NCI-H1048 (cell line): ENCODE data around the gene NCAPH2.

Source experiments
- DNase-seq: peaks from one replicate; lab custom pipeline; 2025; lab: John Stamatoyannopoulos, UW

The NCAPH2 gene

DNA sequence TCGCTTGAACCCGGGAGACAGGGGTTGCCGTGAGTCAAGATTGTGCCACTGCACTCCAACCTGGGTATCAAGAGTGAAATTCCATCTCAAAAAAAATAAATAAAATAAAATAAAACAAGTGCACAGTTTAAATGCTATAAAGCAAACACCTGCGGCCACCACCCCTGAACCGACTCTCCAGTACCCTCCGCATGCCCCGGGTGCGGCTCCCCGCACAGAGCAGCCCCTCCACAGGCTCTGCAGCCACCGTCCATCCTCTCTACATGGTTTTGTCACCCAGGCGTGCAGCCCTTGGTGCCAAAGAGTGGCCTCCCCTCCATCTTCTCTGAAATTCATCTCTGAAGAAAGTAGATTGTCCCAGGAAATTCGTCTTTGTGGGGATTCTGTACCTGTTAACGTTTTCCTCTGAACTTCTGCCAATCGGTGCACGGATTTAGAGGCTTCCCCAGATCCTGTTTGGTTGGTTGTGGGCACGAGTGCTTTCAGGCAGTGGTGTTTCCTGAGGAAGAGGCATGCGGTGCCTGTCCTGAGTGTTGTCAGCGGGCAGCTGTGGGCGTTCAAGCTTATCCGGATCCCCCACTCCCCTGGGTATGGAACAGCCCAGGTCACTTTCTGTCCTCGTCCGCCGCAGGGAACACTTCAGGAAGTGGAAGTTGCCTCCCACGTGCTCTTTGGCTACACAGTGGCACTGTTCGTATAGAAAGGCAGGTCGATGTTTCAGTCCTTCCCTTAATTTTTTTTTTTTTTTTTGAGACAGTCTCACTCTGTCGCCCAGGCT lies 17.3 kb upstream of the NCAPH2 start:
- DNase-seq: no peak

DNA sequence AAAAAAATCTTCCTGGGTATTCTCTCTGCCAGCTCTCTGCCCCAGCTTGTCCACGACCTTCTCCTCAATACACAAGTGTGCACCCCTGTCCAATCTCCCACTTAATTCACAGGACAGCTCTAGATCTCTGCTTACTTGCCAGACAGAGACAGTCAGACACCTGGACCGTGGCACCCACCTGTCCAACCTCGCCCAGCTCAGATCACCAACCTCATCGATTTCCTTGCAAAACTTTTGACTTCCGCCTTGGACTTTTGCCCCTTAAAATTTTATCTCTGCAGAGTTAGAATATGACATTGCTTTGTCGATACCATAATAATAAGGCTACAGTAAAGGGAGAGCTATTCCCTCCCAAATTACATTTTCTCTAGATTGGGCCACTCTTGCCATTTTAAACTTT lies 10.9 kb upstream of the NCAPH2 start:
- DNase-seq: no peak

DNA sequence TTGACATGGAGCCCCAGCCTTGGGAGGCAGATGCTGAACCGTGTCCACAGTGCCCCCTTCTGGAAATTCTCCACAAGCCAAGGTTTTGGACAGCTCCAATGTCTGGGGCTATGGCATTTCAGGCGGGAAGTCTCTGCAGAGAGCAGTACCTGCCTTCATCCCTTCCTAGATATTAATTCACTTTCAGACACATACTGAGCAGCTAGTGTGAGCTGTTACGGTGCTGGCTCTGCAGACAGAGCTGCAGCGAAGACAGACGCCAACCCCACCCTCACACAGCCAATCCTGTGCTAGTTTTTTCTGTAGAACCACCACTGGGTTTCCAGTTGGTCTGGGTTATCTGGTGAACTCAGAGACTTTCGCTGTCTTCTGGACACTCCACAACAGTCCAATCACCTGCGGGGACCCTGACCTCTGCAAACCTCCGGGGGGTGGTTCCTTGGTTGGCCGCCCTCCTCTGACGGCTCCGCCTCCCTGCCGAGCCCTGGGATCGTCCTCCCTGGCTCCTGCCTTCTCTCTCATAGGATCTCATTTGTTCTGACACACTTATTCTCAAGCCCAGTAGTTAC lies 9.6 kb upstream of the NCAPH2 start:
- peak; percentile 48 for DNase-seq

DNA sequence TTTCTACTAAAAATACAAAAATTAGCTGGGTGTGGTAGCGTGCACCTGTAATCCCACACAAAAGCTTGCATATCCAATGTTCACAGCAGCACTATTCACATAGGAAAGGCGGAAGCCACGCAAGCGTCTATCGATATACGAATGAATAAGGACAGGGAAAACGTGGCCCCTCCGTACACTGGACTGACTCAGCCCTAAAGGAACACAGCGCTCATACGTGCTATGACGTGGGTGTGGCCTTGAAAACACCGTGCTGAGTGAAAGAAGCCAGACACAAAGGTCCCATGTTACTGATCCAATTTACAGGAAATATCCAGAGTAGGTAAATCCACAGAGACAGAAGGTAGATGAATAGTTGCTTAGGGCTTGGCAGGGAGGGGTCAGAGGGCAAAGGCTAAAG lies 7.6 kb upstream of the NCAPH2 start:
- no peak for DNase-seq

DNA sequence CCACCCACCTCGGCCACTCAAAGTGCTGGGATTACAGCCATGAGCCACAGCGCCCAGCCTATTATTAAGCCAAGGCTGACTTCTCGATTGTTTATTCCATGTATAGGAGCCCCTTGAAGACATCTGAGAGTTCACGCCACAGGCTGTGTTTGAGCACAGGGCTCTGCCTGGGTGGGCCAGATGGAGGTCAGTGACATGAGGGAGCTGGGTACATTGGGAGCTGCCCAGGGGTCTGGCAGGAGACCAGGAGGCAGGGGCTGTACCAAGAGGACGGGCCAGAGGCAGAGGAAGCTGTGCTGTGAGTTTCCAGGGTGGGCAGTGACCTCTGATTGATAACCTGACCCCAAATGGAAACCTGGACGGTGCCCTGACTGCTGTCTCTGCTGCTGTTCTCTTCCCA lies 5.9 kb upstream of the NCAPH2 start:
- no peak for DNase-seq

DNA sequence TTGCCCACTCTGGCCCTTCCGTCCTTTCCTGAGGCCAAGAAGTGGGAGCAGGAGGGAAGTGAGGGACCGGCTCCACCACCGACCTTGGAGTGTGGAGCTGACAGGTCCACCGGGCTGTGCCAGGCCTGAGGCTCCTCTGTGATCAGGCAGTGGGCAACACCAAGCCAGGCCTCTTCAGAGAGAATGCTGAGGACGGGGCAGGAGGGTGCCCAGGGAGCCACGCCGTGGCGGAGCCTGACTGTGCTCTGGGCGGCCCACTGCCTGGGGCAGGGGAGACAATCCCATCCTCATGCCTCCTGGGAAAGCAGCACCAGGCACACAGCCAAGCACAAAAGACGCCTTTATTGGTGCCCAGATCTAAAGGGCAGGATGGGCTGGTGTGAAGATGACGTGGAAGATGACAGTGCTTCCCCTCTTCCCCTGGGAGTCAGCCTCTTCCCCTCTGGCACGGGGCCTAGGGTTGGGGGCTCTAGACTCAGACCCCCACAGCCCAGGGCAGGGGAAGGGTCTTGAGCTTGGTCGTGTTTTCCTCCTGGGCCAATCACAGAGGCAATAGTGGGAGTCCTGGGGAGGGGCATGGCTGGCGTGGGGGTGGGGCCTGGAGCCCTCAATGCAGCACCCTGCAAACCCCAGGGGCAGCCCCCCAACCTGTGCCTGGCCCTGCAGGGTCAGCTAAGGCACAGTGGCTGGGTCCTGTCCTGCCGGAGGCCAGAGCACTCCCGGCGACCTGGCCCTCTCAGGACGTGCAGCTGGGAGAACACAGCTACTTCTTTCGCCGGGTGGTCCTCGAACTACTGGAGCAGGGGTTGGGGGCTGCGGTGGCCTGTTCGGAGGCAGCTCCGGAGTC lies 5.2 kb upstream of the NCAPH2 start:
- DNase-seq: no peak

DNA sequence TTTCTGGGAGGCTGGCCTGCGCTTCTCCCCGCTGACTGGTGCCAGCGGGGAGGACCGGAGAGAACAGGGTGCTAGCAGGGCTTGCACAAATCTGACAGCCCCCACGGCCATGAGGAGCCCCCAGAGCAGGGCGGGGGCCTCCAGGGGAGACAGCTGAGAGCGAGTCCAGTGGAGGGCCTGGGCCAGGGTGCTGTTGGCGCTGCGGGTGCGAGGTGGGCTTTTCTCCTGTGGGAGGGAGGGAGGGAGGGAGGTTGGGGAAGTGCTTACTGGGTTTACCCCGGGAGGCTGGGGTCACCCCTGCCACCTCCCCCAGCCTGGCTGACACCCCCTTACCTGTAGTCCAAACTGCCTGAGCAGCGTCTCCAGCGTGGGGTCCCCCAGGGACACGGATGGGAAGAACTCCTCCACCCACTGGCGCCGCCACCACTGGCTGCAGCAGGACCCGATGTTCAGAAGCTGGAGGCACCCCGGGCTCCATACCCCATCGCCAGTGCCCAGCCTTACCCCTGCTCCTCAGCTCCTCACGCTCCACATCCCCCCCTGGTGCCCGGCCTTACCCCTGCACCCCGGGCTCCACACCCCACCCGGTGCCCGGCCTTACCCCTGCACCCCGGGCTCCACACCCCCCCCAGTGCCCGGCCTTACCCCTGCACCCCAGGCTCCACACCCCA lies 4.4 kb upstream of the NCAPH2 start:
- no peak for DNase-seq

DNA sequence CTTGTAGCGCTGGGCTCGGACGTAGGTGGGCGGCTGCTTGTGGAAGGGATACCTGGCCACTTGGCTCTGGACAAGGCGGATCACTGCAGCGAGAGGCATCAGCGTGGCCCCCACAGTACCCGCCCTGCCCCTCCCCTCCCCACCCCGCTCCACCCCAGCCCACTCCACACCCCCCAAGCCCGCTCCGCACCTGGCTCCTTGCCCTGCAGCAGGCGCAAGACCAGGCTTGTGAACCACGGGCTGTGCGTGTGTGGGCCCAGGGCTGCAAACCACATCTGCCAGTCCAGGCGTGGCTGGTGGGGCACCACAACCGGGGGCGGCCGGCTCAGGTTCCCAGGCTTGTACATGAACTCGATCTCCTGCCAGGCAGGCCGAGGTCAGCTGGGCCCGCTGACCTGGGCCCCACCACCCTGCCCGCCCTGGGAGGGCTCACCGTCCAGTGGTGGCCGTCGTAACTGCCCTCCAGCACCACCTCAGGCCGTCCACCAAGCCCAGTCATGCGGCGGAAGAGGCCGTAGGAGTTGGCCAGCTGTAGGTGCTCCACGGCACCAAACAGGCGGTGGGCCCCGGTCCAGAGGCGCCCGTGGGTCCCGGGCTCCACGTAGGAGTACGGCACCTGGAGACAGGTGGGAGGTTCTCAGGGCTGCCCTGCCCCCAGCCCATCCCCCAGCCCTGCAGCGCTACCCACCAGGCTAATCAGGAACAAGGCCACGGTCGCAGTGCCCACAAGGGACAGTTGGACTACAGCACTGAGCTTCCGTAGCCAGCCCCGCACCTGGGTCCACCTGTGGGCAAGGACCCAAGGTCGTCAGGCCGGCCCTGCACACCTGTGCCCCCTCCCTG lies 3.4 kb upstream of the NCAPH2 start:
- DNase-seq: no peak

DNA sequence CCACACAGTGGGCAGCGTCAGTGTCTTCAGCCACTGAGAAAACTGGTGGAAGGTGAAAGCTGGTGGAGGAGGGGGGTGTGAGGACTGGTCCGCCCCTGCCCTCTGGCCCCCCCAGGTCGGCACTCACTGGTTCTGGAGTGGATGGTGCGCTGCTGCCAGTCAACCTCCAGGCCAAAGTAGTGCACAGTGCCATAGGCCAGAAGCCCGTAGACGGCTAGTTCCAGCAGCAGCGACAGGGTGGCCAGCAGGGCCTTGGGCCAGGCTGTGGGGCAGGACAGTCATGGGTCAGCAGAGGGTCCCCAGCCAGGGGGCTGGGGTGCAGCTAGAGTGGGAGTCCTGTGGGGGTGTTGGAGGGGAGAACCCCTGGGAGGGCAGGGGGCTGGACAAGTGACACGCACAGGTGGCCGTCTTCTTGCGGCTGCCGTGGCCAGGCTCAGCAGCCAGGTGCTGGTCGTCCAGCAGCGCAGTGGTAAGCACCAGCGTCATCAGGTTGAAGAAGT lies 2.7 kb upstream of the NCAPH2 start:
- DNase-seq: no peak

DNA sequence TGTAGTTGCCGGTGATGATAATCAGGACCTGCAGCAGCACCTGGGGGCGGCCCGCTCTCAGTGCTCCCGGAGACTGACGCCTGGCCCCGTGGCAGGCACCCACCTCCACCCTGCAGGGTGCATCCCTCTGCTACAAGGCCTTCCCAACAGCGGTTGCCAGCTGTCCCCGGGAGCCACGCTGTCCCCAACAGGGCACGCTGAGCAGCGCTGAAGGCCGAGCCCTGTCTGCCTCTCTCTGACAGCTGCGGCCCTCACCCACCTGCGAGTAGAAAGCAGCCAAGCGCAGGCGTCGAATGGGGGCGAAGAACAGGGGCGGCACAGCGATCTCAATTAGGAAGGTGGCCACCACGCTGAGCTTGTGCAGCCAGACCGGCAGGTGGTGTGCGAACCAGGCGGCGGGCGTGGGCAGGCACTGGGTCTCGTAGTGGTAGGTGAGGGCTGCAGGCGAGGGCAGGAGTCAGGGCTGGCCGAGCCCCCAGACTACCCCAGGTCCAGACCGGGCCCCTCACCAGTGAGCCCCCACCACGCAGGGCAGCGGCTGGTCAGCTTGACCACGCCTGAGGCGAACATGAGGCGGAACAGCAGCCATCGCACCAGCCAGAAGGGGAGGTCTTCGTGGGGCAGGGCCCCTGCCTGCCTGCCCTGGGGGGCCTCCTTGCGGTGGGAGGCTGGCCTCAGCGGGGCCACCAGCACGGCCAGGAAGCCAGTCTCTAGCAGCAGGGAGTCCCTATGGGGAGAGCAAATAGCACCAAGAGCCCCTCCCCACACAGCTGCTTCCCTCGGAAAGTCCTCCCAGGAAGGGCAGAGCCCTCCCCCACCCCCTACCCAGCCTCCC lies 2.0 kb upstream of the NCAPH2 start:
- DNase-seq: no peak

DNA sequence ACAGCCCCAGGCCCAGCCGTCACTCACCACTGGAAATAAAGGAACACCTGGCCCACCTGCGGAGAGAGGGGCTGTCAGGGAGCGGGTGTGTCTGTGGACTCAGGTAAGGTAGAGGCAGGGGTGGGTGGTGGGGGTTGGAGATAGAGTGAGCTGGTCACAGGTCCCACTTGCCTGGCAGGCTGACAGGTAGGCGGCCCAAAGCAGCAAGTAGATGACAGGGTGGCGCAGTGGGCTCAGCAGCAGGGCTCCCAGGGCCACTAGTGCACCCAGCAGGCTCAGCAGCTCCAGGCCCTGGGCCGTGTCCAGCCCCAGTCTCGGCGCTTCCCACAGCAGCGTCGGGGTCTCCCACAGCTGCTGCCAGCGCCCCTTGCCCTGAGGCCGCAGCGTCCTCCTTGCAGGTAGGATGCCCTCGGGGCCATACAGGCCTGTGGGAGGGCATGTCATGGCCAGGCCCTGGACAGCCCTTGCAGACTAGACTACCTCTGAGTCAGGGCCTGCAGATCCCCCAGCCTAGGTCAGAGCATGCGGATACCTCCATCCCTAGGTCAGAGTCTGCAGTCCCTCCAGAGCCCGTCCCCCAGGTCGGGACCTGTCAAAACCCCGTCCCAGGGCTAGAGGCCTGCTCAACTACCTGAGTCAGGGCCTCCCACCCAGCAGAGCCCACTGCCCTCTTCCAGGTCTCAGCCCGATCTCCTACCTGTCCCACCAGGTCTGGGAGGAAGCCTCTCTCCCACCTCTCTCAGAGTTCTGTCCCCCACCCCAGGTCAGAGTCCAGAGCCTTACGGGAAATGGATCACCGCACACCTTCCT lies 1.2 kb upstream of the NCAPH2 start:
- DNase-seq: no peak

DNA sequence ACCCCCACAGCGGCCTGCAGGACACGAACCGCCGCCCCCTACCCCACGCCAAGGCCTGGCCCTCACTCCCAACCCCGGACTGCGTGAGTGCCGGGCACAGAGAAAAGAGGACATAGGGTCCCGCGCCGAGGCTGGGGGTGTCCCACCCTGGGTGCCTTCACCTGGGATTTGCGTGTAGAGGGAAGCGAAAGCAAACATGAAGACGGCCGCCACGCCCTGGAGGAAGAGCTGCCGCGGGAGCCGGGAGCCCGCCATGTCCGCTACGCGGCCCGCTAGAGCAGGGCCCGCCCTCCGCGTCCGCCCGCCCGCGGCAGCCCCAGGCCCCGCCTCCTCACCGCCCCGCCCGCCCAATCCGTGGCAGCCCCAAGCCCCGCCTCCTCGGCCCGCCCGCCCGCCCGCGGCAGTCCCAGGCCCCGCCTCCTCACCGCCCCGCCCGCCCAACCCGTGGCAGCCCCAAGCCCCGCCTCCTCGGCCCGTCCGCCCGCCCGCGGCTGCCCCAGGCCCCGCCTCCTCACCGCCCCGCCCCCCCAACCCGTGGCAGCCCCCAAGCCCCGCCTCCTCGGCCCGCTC lies 518 bp upstream of the NCAPH2 start, which contains the start of gene LMF2:
LMF2 (minus strand) TSS at position 282 of the 570 bp plus-strand sequence; CDS start at position 255, 27 bp downstream.
- DNase-seq: no peak

DNA sequence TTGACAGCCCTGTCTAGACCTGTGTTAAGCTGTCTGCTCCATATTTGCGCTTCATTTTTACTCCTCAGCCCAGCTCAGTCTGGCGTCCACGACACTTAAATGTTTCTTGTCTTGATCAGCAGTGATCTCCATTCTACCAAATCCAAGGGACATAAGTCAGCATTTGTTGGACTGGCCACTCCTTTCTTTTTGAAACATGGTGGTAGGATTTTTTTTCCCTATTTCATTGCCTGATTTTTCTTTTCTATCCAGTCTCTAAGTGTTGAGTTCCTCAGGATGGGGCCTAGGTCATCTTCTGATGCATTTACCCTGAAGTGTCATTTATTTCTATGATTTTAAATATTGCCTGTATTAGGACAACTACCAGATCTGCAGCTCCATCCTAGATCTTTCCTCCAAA lies 873 bp downstream of the NCAPH2 start:
- DNase-seq: no peak

DNA sequence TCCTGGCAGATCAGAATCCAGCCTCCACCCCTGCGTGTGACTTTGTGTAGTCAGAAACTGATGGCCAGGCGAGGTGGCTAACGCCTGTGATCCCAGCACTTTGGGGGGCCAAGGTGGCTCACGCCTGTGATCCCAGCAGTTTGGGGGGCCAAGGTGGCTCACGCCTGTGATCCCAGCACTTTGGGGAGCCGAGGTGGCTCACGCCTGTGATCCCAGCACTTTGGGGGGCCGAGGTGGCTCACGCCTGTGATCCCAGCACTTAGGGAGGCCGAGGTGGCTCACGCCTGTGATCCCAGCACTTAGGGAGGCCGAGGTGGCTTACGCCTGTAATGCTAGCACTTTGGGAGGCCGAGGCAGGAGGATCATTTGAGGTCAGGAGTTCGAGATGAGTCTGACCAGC lies 5.2 kb downstream of the NCAPH2 start:
- no peak for DNase-seq

DNA sequence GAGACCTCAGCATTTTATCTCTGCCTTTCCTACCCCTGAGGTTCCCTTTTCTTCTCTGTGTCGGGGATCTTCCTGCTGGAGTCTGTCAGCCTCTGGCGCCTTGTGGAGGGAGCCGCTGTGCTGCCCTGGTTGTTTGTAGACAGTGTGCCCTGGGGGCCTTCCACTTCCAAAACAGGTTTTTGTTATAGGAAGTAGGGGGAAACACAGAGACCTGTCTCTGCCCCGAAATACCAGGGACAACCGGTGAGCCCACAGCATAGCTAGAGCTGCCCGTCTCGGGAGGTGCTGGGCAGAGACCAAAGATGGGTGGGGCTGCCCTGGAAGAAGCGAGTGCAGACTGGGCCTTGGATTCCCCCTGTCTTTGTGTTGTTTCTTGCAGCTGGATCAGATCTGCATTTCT lies 8.0 kb downstream of the NCAPH2 start:
- DNase-seq: no peak

DNA sequence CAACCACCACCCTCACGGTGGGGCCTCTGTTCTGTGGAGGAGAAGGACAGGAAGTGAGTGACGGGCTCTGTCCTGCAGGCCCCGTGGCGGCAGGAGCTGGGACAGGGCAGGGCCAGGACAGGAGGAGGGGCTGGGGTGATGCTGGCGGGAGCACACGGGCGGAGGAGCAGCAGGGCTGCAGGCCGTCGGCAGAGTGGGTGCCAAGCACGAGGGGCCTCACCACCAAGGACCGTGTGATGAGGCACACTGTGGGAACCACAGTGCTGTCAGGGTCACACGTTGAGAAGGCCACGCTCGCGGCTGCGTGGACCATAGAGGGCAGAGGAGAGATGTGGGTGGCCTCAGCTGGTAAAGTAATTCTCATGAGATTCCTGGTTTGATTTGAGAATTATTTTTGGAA lies 8.9 kb downstream of the NCAPH2 start:
- no peak for DNase-seq

DNA sequence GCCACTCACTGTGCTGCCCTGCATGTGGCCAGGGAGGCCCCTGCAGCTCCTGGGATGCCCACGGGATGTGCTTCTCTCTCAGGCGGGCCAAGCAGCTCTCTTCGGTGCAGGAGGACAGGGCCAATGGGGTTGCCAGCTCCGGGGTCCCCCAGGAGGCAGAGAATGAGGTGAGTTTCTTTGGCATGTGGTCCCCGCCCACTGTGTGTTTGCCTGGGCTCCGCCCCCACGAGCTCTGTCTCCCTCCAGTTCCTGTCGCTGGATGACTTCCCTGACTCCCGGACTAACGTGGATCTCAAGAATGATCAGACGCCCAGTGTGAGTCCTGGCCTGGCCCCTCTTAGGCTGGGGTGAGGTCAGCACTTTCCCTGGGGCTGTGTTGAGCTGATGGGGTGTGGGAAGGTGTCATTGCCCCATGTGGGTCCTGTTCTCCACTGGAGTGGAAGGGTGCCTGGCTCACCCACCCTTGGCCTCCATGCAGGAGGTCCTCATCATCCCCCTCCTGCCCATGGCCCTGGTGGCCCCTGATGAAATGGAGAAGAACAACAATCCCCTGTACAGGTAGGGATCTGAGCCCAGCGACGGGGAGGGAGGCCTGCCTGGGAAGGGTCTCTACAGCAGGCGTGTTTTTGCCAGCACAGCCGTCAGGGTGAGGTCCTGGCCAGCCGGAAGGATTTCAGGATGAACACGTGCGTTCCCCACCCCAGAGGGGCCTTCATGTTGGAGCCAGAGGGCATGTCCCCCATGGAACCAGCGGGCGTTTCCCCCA lies 9.7 kb downstream of the NCAPH2 start:
- DNase-seq: no peak

DNA sequence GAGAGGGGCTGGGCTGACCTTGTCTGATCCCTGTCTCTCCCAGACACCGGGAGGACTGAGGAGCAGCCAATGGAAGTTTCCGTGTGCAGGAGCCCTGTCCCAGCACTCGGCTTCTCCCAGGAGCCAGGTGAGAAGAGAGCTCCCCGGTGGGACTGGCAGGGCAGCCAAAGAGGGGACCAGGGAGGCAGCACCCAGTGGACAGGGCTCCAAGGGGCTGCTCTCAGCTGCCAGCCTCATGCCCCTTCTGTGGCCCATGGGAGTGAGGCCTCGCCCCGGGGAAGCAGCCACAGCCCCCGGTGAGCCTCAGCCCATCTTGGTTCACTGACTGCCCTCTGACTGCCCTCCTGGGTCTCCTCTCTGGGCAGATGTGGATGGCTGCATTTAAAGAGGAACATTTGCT lies 10.6 kb downstream of the NCAPH2 start:
- DNase-seq: no peak
